AG09319 (cell line): ENCODE measurements around the gene CLIC3.

Experiments used
- DNase-seq: peaks from one replicate; pipeline ENCODE4 v3.0.0-alpha.2; 2010; ENCODE audit warnings: low read depth; ENCODE audit errors: extremely low read depth
- TF ChIP-seq, protein P1 (sequence below): IDR thresholded peaks from 2 replicates; pipeline ENCODE4 v1.5.1; 2011; ENCODE audit warnings: low read depth, mild to moderate bottlenecking, inconsistent platforms, low read length, moderate library complexity

The CLIC3 gene

GRCh38 chr9:137023583-137023991 is 27.2 kb upstream of the CLIC3 start:
- no peak for DNase-seq
- TF ChIP-seq, protein P1, sequence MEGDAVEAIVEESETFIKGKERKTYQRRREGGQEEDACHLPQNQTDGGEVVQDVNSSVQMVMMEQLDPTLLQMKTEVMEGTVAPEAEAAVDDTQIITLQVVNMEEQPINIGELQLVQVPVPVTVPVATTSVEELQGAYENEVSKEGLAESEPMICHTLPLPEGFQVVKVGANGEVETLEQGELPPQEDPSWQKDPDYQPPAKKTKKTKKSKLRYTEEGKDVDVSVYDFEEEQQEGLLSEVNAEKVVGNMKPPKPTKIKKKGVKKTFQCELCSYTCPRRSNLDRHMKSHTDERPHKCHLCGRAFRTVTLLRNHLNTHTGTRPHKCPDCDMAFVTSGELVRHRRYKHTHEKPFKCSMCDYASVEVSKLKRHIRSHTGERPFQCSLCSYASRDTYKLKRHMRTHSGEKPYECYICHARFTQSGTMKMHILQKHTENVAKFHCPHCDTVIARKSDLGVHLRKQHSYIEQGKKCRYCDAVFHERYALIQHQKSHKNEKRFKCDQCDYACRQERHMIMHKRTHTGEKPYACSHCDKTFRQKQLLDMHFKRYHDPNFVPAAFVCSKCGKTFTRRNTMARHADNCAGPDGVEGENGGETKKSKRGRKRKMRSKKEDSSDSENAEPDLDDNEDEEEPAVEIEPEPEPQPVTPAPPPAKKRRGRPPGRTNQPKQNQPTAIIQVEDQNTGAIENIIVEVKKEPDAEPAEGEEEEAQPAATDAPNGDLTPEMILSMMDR, result no peak

DNA sequence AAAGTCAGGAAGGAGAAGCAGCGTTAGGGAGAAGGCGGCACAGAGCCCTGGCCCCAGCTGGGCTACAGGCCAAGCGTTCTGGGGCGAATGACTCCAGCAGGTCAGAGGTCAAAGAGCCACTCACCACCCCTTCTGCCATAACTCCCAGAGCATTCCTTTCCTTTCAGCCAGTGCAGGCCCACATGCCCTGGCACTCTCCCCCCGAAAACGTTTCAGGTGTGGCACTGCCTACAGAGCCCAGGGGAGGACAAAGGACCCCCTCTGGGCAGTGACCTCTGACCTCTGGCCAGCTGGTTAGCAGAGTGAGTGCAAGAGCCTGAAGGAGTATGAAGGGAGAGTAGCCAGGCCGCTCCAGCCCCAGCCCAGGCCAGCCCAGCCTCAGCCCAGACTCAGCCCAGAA is 26.8 kb upstream of the CLIC3 start:
- TF ChIP-seq, protein P1, result no peak
- no peak for DNase-seq

DNA sequence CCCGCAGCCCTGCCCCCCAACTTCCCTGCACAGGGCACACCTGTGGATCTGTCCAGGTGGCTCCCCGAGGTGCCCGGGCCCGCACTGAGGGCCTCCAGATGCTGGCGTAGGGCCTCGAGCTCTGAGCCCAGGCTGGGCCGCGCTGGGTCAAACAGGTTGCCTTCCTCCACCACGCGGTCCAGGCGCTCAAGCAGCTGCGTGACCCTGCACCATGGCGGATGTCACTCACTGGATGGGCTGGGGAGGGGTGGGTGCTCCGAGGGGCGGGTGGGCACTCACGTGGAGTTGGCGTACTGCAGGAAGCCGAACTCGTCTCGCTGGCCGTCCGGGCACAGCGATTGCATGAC is 26.3 kb upstream of the CLIC3 start:
- DNase-seq, result no peak
- TF ChIP-seq, protein P1, result no peak

GRCh38 chr9:137021979-137022661 is 25.8 kb upstream of the CLIC3 start:
- TF ChIP-seq, protein P1, result no peak

GRCh38 chr9:137021568-137021978 is 25.2 kb upstream of the CLIC3 start:
- TF ChIP-seq, protein P1, result no peak
- DNase-seq, result no peak

More at GRCh38 chr9:137021979-137022661, 25.8 kb upstream of the CLIC3 start:
- no peak for DNase-seq

- no peak for DNase-seq
Observed at GRCh38 chr9:137020771-137021567, 24.6 kb upstream of the CLIC3 start.

More at GRCh38 chr9:137020771-137021567, 24.6 kb upstream of the CLIC3 start:
- TF ChIP-seq, protein P1, result no peak
